ENCODE measurements around the gene NOS1AP.
"Not testable (repeated sequence)": the region's sequence is repeated elsewhere in the genome, so short reads cannot be mapped to it uniquely, and the experiment has no call there.

The NOS1AP gene

GRCh38 chr1:162197615-162198421 is 128.3 kb downstream of the NOS1AP start:
- DNase-seq = no peak

- DNase-seq = no peak
Observed at GRCh38 chr1:162200096-162200847, 130.8 kb downstream of the NOS1AP start.

GRCh38 chr1:162201062-162201461 is 131.6 kb downstream of the NOS1AP start:
- DNase-seq = not testable (repeated sequence)

- DNase-seq = no peak
Observed at GRCh38 chr1:162204129-162204822, 134.8 kb downstream of the NOS1AP start.

- no peak for DNase-seq
Observed at GRCh38 chr1:162204823-162205155, 135.3 kb downstream of the NOS1AP start.

- peak in 1 of 2 experiments; percentile 37 for DNase-seq
Observed at GRCh38 chr1:162206300-162206699, 136.8 kb downstream of the NOS1AP start.

GRCh38 chr1:162206749-162207635 is 137.5 kb downstream of the NOS1AP start:
- DNase-seq = peak; percentile 97 to 98

GRCh38 chr1:162207862-162208261 is 138.4 kb downstream of the NOS1AP start:
- DNase-seq = no peak

- DNase-seq = no peak
Observed at GRCh38 chr1:162210196-162210595, 140.7 kb downstream of the NOS1AP start.

GRCh38 chr1:162212713-162213112 is 143.2 kb downstream of the NOS1AP start:
- DNase-seq = no peak

- no peak for DNase-seq
Observed at GRCh38 chr1:162213281-162213912, 143.9 kb downstream of the NOS1AP start.

- DNase-seq = no peak
Observed at GRCh38 chr1:162214202-162214601, 144.7 kb downstream of the NOS1AP start.

GRCh38 chr1:162215902-162216301 is 146.4 kb downstream of the NOS1AP start:
- no peak for DNase-seq

GRCh38 chr1:162216604-162217003 is 147.1 kb downstream of the NOS1AP start:
- DNase-seq = no peak

- DNase-seq = no peak
Observed at GRCh38 chr1:162217706-162218105, 148.2 kb downstream of the NOS1AP start.

- no peak for DNase-seq
Observed at GRCh38 chr1:162218546-162218945, 149.1 kb downstream of the NOS1AP start.

- DNase-seq = no peak
Observed at GRCh38 chr1:162218975-162219374, 149.5 kb downstream of the NOS1AP start.

- no peak for DNase-seq
Observed at GRCh38 chr1:162219461-162219860, 150.0 kb downstream of the NOS1AP start.

GRCh38 chr1:162220009-162220539 is 150.6 kb downstream of the NOS1AP start:
- DNase-seq = no peak

- DNase-seq = no peak
Observed at GRCh38 chr1:162222014-162222413, 152.5 kb downstream of the NOS1AP start.

- no peak for DNase-seq
Observed at GRCh38 chr1:162222730-162223129, 153.2 kb downstream of the NOS1AP start.

- DNase-seq = no peak
Observed at GRCh38 chr1:162223488-162223887, 154.0 kb downstream of the NOS1AP start.
